GM12865 (cell line): ENCODE measurements around the gene THRB.

ENCODE experiments used
- DNase-seq: peaks from one replicate; pipeline ENCODE4 v3.0.0; 2010; ENCODE audit warnings: low read depth
- H3K4me3 ChIP-seq: 2 replicates; pipeline ENCODE4 v1.5.1; 2011; ENCODE audit warnings: mild to moderate bottlenecking, low read depth, low read length, control low read depth
- CTCF ChIP-seq: IDR thresholded peaks from 2 replicates; pipeline ENCODE4 v1.5.1; 2011; ENCODE audit warnings: low read length, control low read depth, low read depth, inconsistent platforms; ENCODE audit not compliant: insufficient read depth; ENCODE audit errors: missing control alignments

The THRB gene

GRCh38 chr3:24136624-24137310 is 357.9 kb downstream of the THRB start:
- DNase-seq: no peak
- TF ChIP-seq CTCF: no peak
- no peak overlapping the region for H3K4me3 ChIP-seq

- no peak for DNase-seq
- no peak for TF ChIP-seq CTCF
- no peak overlapping the region for H3K4me3 ChIP-seq
Observed at GRCh38 chr3:24135280-24135679, 359.4 kb downstream of the THRB start.

- H3K4me3 ChIP-seq: no peak overlapping the region
- no peak for TF ChIP-seq CTCF
- DNase-seq: no peak
Observed at GRCh38 chr3:24133942-24134341, 360.7 kb downstream of the THRB start.

- no peak for DNase-seq
- no peak for TF ChIP-seq CTCF
- H3K4me3 ChIP-seq: no peak overlapping the region
Observed at GRCh38 chr3:24133436-24133835, 361.2 kb downstream of the THRB start.

GRCh38 chr3:24129549-24129948 is 365.1 kb downstream of the THRB start:
- no peak overlapping the region for H3K4me3 ChIP-seq
- DNase-seq: no peak
- TF ChIP-seq CTCF: no peak

- H3K4me3 ChIP-seq: no peak overlapping the region
- no peak for TF ChIP-seq CTCF
- DNase-seq: no peak
Observed at GRCh38 chr3:24128199-24129005, 366.2 kb downstream of the THRB start.
